Measurements from ENCODE around the gene TLK1. TPM values are rescaled to one million over a fixed set of nuclear protein-coding genes. Genes with fewer than 3 reads are reported as not detected.
A peak's percentile ranks its signal among the peaks of the same experiment; 100 is the strongest.
"Not testable (repeated sequence)": the region's sequence is repeated elsewhere in the genome, so short reads cannot be mapped to it uniquely, and the experiment has no call there.

The TLK1 gene
- total and polyA plus RNA-seq, 9 of the 15 experiments (the other 6 are each of a cell fraction or from before 2014, with no cell fraction given), result 20.2 to 101 (median 40.5) TPM

DNA sequence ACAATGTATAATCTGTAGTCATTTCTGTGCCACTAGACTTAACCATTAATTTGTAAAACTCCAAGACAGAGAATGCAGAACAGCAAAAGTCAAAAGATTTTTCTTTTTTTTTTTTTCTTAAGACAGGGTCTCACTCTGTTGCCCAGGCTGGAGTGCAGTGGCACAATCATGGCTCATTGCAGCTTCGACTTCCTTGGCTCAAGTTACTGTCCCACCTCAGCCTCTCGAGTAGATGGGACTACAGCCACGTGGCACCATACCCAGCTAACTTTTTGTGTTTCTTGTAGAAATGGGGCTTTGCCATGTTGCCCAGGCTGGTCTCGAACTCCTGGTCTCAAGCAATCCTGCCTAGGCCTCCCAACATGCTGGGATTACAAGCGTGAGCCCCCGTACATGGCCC is 80.1 kb downstream of the TLK1 start:
- Histone ChIP-seq H3K4me1 (replicated peaks in 1 of 2; ENCODE audit: control insufficient read depth in 2 of 2, insufficient read depth in 2 of 2, low read length in 2 of 2) (peaks cover 0 to 17% of the 10 kb centered on the region in 2 experiments; a peak in 2 of 5 replicates), H3K9me1 (ENCODE audit: control insufficient read depth, insufficient read depth, low read length) (no peaks in the 10 kb centered on the region), H3K9me3 (replicated peaks; ENCODE audit: control insufficient read depth, insufficient read depth, low read depth, low read length) (no peaks in the 10 kb centered on the region), H3K4me3 (no peak overlapping the region), H3K36me3 (ENCODE audit: control insufficient read depth, insufficient read depth, low read length) (peaks cover 43% of the 10 kb centered on the region), H3K27ac (ENCODE audit: extremely low read depth, low read depth, low read length) (no peak overlapping the region), H4K20me1 (replicated peaks; ENCODE audit: control insufficient read depth, insufficient read depth, low read length) (no peaks in the 10 kb centered on the region; the same call in 1 of the 2 replicates), H2AFZ (ENCODE audit: low read depth, low read length) (no peak overlapping the region), H3K9ac (ENCODE audit: insufficient read depth in 1 of 2, low read depth in 2 of 2, low read length in 2 of 2) (no peak overlapping the region), H3K79me2 (ENCODE audit: control insufficient read depth, insufficient read depth, low read length) (peaks cover 71% of the 10 kb centered on the region), H3K4me2 (ENCODE audit: insufficient read depth, low read length) (no peak overlapping the region), H3K27me3 (ENCODE audit: control insufficient read depth in 2 of 2, insufficient read depth in 2 of 2, low read length in 2 of 2) (no peaks in the 10 kb centered on the region)
- BruUV-seq (replicated peaks), result no TSS peak
- in situ Hi-C loops (cut with MboI) (no loop called here), intact Hi-C loops (cut with micrococcal nuclease) (loop anchor here (10.0 kb wide), 1 partner anchor 334 kb away; no protein-coding TSS in a partner anchor)
- DNase-seq (ENCODE audit: extremely low read depth in 1 of 4, low spot score in 3 of 4), result no peak
- POLR2A ChIA-PET, result no interaction called here
- ATAC-seq, result no peak
- WGBS (ENCODE audit: insufficient coverage, low coverage, missing lambda C conversion rate), result 95% methylated on average over 6 of the region's 6 CpGs
- no peak for TF ChIP-seq CREB5 (CRISPR knock-in tag; IDR thresholded peaks at IDR 0.05)
- peak; percentile 88 for TF ChIP-seq ZNF121 (CRISPR knock-in tag; conservative IDR thresholded peaks at IDR 0.05)
- FAIRE-seq, result no peak
- CTCF ChIA-PET (ENCODE audit: low intra/inter-chr PET ratio), result no interaction called here

- Histone ChIP-seq H3K79me2 (ENCODE audit: control insufficient read depth, insufficient read depth, low read length) (peaks cover 33% of the 10 kb centered on the region), H3K36me3 (ENCODE audit: control insufficient read depth, insufficient read depth, low read length) (peaks cover 53% of the 10 kb centered on the region)
- POLR2A ChIA-PET, result interaction anchor here (1.2 kb wide), 1 partner anchor 10 kb away, joined by 5 read pairs; no protein-coding TSS in a partner anchor
- in situ Hi-C loops (cut with MboI); H3K4me3 ChIP-seq; H3K9me3 ChIP-seq (replicated peaks; ENCODE audit: control insufficient read depth, insufficient read depth, low read depth, low read length); H4K20me1 ChIP-seq (replicated peaks; ENCODE audit: control insufficient read depth, insufficient read depth, low read length); CTCF ChIA-PET (ENCODE audit: low intra/inter-chr PET ratio); DNase-seq (ENCODE audit: extremely low read depth in 1 of 4, low spot score in 3 of 4); H3K4me1 ChIP-seq (replicated peaks in 1 of 2; ENCODE audit: control insufficient read depth in 2 of 2, insufficient read depth in 2 of 2, low read length in 2 of 2); H3K9me1 ChIP-seq (ENCODE audit: control insufficient read depth, insufficient read depth, low read length); H3K27me3 ChIP-seq (ENCODE audit: control insufficient read depth in 2 of 2, insufficient read depth in 2 of 2, low read length in 2 of 2); BruUV-seq (replicated peaks); H2AFZ ChIP-seq (ENCODE audit: low read depth, low read length); ATAC-seq; H3K4me2 ChIP-seq (ENCODE audit: insufficient read depth, low read length); FAIRE-seq; H3K9ac ChIP-seq (ENCODE audit: insufficient read depth in 1 of 2, low read depth in 2 of 2, low read length in 2 of 2); H3K27ac ChIP-seq (ENCODE audit: extremely low read depth, low read depth, low read length); intact Hi-C loops (cut with micrococcal nuclease): not testable (repeated sequence)
- 92% methylated on average over 5 of the region's 7 CpGs for WGBS (ENCODE audit: insufficient coverage, low coverage, missing lambda C conversion rate)
Observed at GRCh38 chr2:171076422-171076821, 84.3 kb downstream of the TLK1 start.

All from K562 (cell line).